ENCODE results near the gene ARHGAP22.

The ARHGAP22 gene

DNA sequence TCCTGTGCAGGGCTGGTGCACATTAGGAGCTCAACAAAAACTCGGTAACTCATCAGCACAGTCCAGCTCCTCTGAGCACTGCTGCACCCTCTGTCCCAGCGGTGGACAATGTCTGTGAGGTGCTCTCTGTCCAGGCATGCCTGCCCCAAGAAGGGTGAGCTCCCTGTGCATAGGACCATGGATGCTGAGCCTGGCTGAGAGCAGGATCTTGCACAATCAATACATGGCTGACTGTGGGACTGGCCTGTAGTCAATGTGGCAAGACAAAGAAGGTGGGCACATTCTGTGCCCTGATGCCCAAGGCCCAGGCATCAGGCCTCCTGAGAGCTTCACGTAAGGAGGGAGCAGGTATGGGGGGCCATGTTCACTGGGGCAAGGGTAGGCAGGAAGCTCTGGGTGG lies 17.1 kb downstream of the ARHGAP22 start:
- no peak for DNase-seq (ENCODE audit: low spot score)

- no peak for DNase-seq (ENCODE audit: low spot score)
These were observed 17.8 kb downstream of the ARHGAP22 start for GRCh38 chr10:48587101-48587500.

DNA sequence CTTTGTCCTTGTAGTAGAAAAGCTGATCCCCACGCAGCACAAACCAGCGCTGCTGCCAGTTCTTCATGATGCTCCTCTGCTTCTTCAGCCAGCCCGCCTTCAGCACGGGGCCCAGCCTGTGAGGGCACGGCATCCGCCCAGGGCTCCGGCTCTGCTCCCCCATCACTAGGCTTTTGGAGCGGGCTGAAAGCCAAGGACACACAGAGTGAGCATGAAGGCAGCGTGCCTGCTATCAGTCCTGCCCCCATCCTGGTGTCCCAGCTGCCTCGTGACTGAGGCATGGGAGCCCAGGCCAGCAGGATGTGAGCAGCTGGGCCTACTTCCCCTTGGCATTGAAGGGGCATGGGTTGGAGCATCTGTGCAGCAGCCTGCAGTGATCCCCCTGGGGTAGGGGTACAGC lies 21.9 kb downstream of the ARHGAP22 start:
- no peak for DNase-seq (ENCODE audit: low spot score)

- DNase-seq (ENCODE audit: low spot score): no peak
These were observed 24.6 kb downstream of the ARHGAP22 start for GRCh38 chr10:48580236-48580635.

- no peak for DNase-seq (ENCODE audit: low spot score)
These were observed 25.5 kb downstream of the ARHGAP22 start for GRCh38 chr10:48579251-48579960.

- DNase-seq (ENCODE audit: low spot score): no peak
These were observed 27.7 kb downstream of the ARHGAP22 start for GRCh38 chr10:48577158-48577557.

- no peak for DNase-seq (ENCODE audit: low spot score)
These were observed 28.4 kb downstream of the ARHGAP22 start for GRCh38 chr10:48576501-48576900.

GRCh38 chr10:48575901-48576300 lies 29.0 kb downstream of the ARHGAP22 start:
- DNase-seq (ENCODE audit: low spot score): no peak

DNA sequence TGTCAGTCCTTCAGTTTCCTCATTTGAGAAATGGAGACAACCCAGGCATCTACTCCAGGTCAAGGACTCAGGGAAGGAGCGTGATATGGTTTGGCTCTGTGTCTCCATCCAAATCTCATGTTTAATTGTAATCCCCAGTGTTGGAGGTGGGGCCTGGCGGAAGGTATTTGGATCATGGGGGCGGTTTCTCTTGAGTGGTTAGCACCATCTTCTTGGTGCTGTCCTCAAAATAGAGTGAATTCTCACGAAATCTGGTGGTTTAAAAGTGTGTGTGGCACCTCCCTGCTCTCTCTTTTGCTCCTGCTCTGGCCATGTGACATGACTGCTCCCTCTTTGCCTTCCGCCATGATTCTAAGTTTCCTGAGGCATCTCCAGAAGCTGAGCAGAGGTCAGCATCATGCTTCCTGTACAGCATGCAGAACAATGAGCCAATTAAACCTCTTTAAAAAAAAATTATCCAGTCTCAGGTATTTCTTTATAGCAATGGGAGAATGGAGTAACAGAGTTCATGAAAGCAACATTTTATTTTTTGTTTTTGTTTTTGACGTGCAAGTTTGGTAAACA lies 30.0 kb downstream of the ARHGAP22 start:
- no peak for DNase-seq (ENCODE audit: low spot score)

DNA sequence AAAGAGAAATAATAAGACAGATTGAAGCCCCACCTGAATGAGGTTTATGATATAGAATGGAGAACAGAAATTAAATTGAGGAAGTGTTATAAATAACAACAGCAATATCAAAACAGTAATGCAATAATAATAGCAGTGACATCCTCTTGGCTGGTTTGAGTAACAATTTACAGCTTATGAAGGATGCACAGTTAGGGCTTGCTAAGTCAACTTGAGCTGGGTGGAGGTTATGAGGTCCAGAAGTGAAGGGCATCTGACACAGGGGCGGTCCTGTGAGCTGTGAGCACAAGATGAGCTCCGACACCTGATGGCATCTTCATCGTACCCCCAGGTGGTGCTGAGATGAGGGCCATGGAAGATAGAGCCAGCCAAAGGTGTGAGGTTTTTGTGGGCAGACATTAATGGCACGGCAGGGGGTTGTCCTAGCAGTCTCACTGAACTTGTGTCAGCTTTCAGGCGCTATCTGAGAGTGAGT lies 30.5 kb downstream of the ARHGAP22 start:
- DNase-seq (ENCODE audit: low spot score): no peak

GRCh38 chr10:48573045-48573444 lies 31.8 kb downstream of the ARHGAP22 start:
- no peak for DNase-seq (ENCODE audit: low spot score)

DNA sequence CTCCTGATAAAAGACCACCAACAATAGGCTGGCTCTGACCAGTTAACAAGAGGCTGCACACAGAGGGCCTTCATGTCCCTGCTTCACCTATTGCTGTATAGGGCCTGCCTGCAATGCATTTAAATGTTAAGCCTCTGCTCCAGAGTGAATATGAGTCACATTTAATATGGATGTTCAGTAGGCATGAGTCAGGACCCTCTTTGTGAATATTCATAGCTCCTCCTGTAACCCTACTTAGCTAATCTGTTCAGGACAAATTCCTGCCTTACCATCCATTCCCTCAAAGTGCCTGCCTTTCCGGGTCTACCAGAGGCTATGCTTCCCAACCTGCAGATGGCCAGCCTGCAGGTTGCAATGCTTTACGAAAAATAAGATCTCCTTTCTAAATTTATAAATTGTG lies 32.5 kb downstream of the ARHGAP22 start:
- DNase-seq (ENCODE audit: low spot score): no peak

DNA sequence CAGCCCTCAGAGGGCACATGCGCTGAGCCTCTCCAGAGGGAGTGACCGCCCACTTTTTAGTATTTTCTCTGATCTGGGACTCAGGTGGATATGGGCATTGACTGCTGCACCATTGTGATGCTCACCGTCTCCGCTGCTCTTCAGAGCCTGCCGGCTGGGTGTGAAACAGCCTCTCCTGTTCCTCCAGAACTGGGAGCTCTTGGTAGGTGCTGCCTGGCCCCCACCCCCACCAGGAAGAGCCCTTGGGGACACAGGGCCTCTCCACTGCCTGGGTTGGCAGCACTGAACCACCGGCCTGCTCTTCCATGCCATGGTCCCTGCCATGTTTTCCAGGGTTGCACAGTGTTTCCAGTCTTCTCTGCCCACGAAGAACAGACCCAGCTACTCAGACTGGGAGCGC lies 36.3 kb downstream of the ARHGAP22 start:
- DNase-seq (ENCODE audit: low spot score): no peak

GRCh38 chr10:48568131-48568530 lies 36.7 kb downstream of the ARHGAP22 start:
- no peak for DNase-seq (ENCODE audit: low spot score)

DNA sequence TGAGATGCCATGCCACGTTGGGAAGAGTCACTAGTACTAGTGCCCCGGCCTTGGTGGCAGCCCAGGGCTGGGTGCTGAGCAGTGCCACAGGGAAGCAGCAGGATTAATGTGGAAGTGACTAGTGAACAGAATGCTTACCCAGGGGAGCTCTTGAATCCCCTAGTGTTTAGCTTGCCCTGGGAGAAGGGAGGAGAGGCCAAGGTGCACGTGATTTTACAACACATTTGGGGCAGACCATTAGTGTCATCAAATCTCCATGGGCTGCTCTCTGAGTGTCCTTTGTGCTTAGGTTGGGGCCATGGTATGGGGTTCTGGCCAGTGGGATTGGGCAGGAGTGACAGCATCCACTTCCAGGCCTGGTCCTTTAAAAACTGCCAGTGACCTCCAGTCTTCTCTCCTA lies 37.5 kb downstream of the ARHGAP22 start:
- no peak for DNase-seq (ENCODE audit: low spot score)

GRCh38 chr10:48564466-48565160 lies 40.3 kb downstream of the ARHGAP22 start:
- no peak for DNase-seq (ENCODE audit: low spot score)

DNA sequence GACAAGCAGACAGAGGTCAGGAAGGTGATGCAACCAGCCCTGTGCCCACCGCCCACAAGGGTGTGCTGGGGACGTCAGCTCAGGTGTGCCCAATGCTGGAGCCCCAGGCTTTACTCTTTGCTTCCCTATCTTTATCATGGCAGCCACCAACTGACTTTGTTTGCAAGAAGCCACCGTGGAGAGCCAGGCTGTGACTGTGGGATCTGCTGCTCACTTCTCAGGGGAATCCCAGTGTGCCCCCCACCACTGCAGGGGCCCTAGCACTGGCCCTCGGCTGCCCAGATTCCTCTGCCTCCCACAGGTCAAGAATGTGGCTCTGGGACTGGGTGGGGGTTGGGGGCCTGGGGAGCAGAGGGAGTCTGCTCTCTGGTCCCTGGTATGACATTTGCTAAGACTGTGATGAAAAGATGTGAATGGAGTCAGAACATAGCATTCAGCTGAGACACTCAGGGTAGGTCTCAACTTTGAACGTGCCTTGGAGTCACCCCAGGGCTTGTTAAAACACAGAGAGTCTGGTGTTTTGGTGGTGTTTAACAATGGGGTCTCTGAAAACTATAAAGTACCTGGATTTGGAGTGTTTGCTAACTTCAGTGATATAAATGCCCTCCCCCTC lies 47.3 kb downstream of the ARHGAP22 start:
- no peak for DNase-seq (ENCODE audit: low spot score)

GRCh38 chr10:48556713-48557112 lies 48.2 kb downstream of the ARHGAP22 start:
- no peak for DNase-seq (ENCODE audit: low spot score)

- no peak for DNase-seq (ENCODE audit: low spot score)
These were observed 48.8 kb downstream of the ARHGAP22 start for GRCh38 chr10:48556065-48556464.

DNA sequence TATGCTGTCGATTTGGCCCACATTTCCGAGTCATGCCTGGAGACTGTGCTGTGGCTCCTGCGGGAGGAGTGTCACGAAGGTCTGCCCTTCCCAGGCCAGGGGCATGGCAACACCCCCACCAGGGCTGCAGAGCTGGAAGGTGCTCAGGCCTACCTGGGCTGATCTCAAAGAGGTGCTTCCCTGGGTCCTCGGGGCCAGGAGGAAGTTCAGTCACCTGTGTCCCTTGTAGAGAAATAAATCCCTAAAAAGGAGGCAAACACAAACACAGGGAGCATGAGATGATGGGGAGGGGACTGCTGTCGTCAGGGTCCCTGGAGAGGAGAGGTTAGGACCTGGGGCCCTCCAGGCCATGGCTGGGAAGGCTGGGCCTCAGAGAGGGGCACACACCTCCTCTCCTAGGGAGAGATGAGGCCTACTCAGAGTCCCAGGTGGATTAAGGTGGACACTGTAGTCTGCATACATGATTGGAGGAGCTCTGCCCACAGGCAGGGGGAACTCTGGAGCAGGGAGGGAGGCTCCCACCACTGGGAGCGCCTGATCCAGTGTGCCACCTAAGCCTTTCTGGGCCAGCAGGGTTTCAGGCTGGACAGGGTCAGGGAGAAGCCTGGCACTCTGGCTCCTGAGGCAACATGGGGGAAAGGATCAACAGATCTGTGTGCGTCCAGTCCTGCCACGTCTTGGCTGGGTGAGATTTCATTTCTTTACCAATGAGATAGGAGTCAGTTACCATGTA lies 49.4 kb downstream of the ARHGAP22 start:
- no peak for DNase-seq (ENCODE audit: low spot score)

GRCh38 chr10:48554656-48555055 lies 50.2 kb downstream of the ARHGAP22 start:
- no peak for DNase-seq (ENCODE audit: low spot score)

- DNase-seq (ENCODE audit: low spot score): no peak
These were observed 50.6 kb downstream of the ARHGAP22 start for GRCh38 chr10:48554246-48554645.
